RWPE2 (cell line): ENCODE results near the gene SERPINB5.

Source experiments
- ATAC-seq: fragments of 200-7000 bp; cut with Tn5 transposase; 3 replicates; pipeline ENCODE4 v1.9.1; 2021; ENCODE audit warnings: low read depth
- DNase-seq: peaks from one replicate; pipeline ENCODE4 v3.0.0-alpha.2; 2020; ENCODE audit warnings: low spot score
- H3K27ac ChIP-seq: fragments of 450-650 bp; 2 replicates; pipeline ENCODE4 v1.5.1; 2017; ENCODE audit warnings: mild to moderate bottlenecking; ENCODE audit not compliant: poor library complexity, severe bottlenecking
- H3K27me3 ChIP-seq: fragments of 250-450 bp; sonication (Bioruptor Pico); 2 replicates; pipeline ENCODE4 v1.5.1; 2021; ENCODE audit warnings: mild to moderate bottlenecking, moderate library complexity; ENCODE audit not compliant: insufficient read depth, poor library complexity, severe bottlenecking
- H3K36me3 ChIP-seq: fragments of 250-450 bp; sonication (Bioruptor Pico); 2 replicates; pipeline ENCODE4 v1.5.1; 2020; ENCODE audit warnings: low read depth, mild to moderate bottlenecking, moderate library complexity
- H3K4me1 ChIP-seq: fragments of 250-450 bp; sonication (Bioruptor Pico); 2 replicates; pipeline ENCODE4 v1.5.1; 2021; ENCODE audit warnings: mild to moderate bottlenecking, moderate library complexity; ENCODE audit not compliant: insufficient read depth, poor library complexity, severe bottlenecking
- H3K4me3 ChIP-seq: fragments of 250-450 bp; sonication (Bioruptor Pico); 2 replicates; pipeline ENCODE4 v1.5.1; 2021; ENCODE audit warnings: mild to moderate bottlenecking, moderate library complexity; ENCODE audit not compliant: severe bottlenecking
- H3K9me3 ChIP-seq: fragments of 250-450 bp; sonication (Bioruptor Pico); 2 replicates; pipeline ENCODE4 v1.5.1; 2021; ENCODE audit warnings: mild to moderate bottlenecking, moderate library complexity; ENCODE audit not compliant: severe bottlenecking
- CTCF ChIP-seq: fragments of 450-650 bp; IDR thresholded peaks from one replicate; pipeline ENCODE4 v1.5.1; 2017; ENCODE audit warnings: mild to moderate bottlenecking, moderate library complexity; ENCODE audit not compliant: poor library complexity, severe bottlenecking

SERPINB5 gene

DNA sequence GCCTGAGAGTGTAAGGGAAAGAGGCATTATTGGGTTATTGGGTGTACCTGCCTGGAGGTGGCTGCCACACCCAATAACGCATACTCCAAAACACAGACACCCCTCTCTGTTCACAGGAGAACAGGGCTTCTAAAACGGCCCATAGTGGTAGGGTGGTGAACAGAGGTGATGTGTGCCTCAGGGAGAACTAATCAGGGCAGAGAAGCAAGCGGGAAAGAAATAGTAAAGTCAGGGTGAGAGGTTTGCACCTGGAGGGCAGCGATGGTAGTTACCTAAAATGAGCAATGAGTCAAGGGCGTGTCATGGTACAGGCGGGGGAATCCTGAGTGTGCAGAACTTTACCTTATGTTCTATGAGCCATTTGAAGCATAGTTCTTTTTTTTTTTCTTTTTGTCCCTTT lies 32.9 kb upstream of the SERPINB5 start:
- H3K27me3 ChIP-seq: no peaks in the 10 kb centered on the region
- DNase-seq (no peak), ATAC-seq (peak; percentile 69)
- H3K9me3 ChIP-seq: no peaks in the 10 kb centered on the region
- peaks cover 34% of the 10 kb centered on the region for H3K4me1 ChIP-seq
- peak overlapping the region; percentile 97 for H3K27ac ChIP-seq
- H3K4me3 ChIP-seq: no peak overlapping the region
- no peaks in the 10 kb centered on the region for H3K36me3 ChIP-seq
- TF ChIP-seq CTCF: no peak

DNA sequence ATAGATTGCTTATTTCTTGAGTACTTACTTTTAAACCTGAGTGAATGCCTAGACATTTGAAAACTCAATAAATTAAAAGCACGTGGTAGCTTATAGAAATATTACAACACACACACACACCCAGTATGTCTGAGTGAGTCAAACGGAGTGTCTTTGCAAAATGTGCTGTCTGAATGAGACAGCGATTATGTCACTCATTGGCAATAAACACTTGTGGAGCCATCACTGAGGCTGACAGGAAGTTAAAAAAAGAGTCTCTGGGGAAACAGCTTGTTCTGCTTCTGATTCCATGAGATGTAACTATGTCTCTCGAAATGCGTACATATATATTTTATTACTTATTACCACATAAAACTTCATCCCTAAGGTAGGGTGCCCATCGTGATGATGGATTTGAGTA lies 32.2 kb upstream of the SERPINB5 start:
- H3K36me3 ChIP-seq: no peaks in the 10 kb centered on the region
- no peak for TF ChIP-seq CTCF
- H3K4me1 ChIP-seq: peaks cover 36% of the 10 kb centered on the region
- no peak for DNase-seq
- ATAC-seq: peak; percentile 78
- H3K27ac ChIP-seq: peak overlapping the region; percentile 97
- H3K4me3 ChIP-seq: no peak overlapping the region
- H3K9me3 ChIP-seq: no peaks in the 10 kb centered on the region
- H3K27me3 ChIP-seq: no peaks in the 10 kb centered on the region

DNA sequence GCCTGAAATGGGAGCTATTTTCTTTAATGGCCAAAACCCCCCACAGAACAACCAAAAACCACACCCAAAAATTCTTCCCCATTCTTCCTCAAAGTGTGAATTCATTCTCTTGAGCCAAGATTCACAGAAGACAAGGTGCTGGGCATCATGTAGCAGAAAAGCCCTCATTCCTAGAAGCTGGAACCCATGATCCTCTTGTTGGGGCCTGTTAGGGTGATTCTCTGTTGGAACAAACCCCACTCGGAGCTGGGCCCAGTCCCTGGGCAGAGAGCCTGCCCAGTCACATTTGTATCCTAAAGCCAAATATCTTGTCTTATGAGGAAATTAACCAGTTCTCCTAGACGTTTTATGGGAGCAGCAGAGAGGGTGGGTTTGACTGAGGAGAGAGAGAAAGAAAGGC lies 31.7 kb upstream of the SERPINB5 start:
- Histone ChIP-seq H3K4me3 (no peak overlapping the region), H3K9me3 (no peaks in the 10 kb centered on the region), H3K27me3 (no peaks in the 10 kb centered on the region), H3K4me1 (peaks cover 35% of the 10 kb centered on the region), H3K36me3 (no peaks in the 10 kb centered on the region), H3K27ac (peak overlapping the region; percentile 97)
- ATAC-seq (peak; percentile 10; the same call in 2 of the 3 replicates), DNase-seq (no peak)
- no peak for TF ChIP-seq CTCF

- Histone ChIP-seq H3K4me3 (no peak overlapping the region), H3K9me3 (no peaks in the 10 kb centered on the region), H3K27me3 (no peaks in the 10 kb centered on the region), H3K4me1 (peaks cover 29% of the 10 kb centered on the region), H3K27ac (peak overlapping the region; percentile 97), H3K36me3 (no peaks in the 10 kb centered on the region)
- ATAC-seq: no peak
- no peak for TF ChIP-seq CTCF
- no peak for DNase-seq
These were observed 30.5 kb upstream of the SERPINB5 start for GRCh38 chr18:63446266-63446665.

- Histone ChIP-seq H3K4me3 (no peak overlapping the region), H3K36me3 (no peaks in the 10 kb centered on the region), H3K27me3 (no peaks in the 10 kb centered on the region), H3K27ac (peak overlapping the region; percentile 97), H3K9me3 (no peaks in the 10 kb centered on the region), H3K4me1 (peaks cover 37% of the 10 kb centered on the region)
- no peak for TF ChIP-seq CTCF
- DNase-seq (no peak), ATAC-seq (no peak)
These were observed 29.7 kb upstream of the SERPINB5 start for GRCh38 chr18:63447066-63447465.
